Body of pancreas (tissue), 4 donors: ENCODE data around the gene NIBAN1. TPM values are rescaled to one million over a fixed set of nuclear protein-coding genes. Genes with fewer than 3 reads are reported as not detected.

Experiments used
- ATAC-seq: fragments of 150-250 bp; one replicate; pipeline ENCODE4 v1.9.1; 2016
- DNase-seq, 4 donors: peaks; one replicate each; pipeline ENCODE4 v3.0.0-alpha.2; 2019
- H3K27ac ChIP-seq, 4 donors: fragments of 200-600 bp; sonication (generic); 1 replicate in 3 of 4; 2 replicates in 1 of 4; pipeline versions ENCODE4 v1.5.1 to v1.6.1; 2016 to 2019; ENCODE audit warnings: mild to moderate bottlenecking in 1 of 4, mixed read lengths in 1 of 4, moderate library complexity in 1 of 4
- H3K27me3 ChIP-seq, 2 donors: fragments of 200-600 bp; sonication (generic); one replicate each; pipeline ENCODE4 v1.6.0; 2016; ENCODE audit warnings: mild to moderate bottlenecking in 1 of 2
- H3K36me3 ChIP-seq, 2 donors: fragments of 200-600 bp; sonication (generic); replicated peaks in 1 of 2; 2 replicates each; pipeline ENCODE4 v1.5.1; 2016; ENCODE audit warnings: low read depth in 2 of 2; ENCODE audit not compliant: insufficient read depth in 1 of 2
- H3K4me1 ChIP-seq: fragments of 200-600 bp; sonication (generic); one replicate; pipeline ENCODE4 v1.6.0; 2016
- H3K4me3 ChIP-seq, 2 donors: fragments of 200-600 bp; sonication (generic); 1 replicate in 1 of 2; 2 replicates in 1 of 2; pipeline ENCODE4 v1.5.1; 2016 to 2019
- H3K9me3 ChIP-seq, 3 donors: fragments of 200-600 bp; sonication (generic); 1 replicate in 2 of 3; 2 replicates in 1 of 3; pipeline ENCODE4 v1.5.1; 2016
- POLR2A ChIP-seq, 3 donors: fragments of 450-650 bp; IDR thresholded peaks; one replicate each; pipeline ENCODE4 v1.6.1; 2016; ENCODE audit warnings: antibody characterized with exemption in 3 of 3, mild to moderate bottlenecking in 2 of 3
- WGBS, 2 donors: methylation state at CpG; one replicate each; pipeline ENCODE4 v1.1.5; 2017; 5-methylcytosine and 5-hydroxymethylcytosine counted together
- intact Hi-C: fragments of 100-400 bp; cut with DNase I; formaldehyde crosslinking; loops from one replicate; pipeline ENCODE4 v1.15.1; 2023
- total RNA-seq, 2 donors: library from RNA; depleted of rRNA; stranded (reverse); fragments of >200 nt; gene quantifications; one replicate each; pipeline ENCODE4 v1.1.0, GENCODE V29; 2016
- TF ChIP-seq, protein P1 (sequence below), 7 experiments: fragments of 450-650 bp in 4 of 7; fragments of 200-600 bp in 3 of 7; sonication (generic) in 3 of 7; IDR thresholded peaks; one replicate each; pipeline ENCODE4 v1.5.1; 2016 to 2019; ENCODE audit warnings: antibody characterized with exemption in 7 of 7

Gene NIBAN1
- total RNA-seq, 2 donors from 2014 or later, result 51.1 to 59.7 TPM

DNA sequence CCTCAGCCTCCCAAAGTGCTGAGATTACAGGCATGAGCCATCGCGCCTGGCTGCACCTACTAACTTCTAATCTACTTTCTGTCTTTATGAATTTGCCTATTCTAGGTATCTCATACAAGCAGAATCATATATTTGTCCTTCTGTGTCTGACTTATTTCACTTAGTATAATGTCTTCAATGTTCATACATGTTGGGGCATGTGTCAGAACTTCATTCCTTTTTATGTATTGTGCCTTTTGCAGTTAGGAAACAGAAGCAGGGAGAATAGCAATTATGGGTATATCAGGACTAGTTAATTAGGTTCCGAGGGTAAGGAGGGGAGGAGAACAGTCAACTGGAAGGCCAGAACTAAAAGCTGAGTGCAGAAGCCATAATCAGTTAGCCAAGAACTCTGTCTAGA is 18.0 kb upstream of the NIBAN1 start:
- 94% methylated on average over 3 of the region's 3 CpGs for WGBS, 2 donors
- no peak overlapping the region for H3K27ac ChIP-seq
- no peak for ATAC-seq
- H3K4me1 ChIP-seq, result no peaks in the 10 kb centered on the region
- H3K27me3 ChIP-seq, result no peaks in the 10 kb centered on the region
- H3K9me3 ChIP-seq, result no peaks in the 10 kb centered on the region
- no peak for DNase-seq
- intact Hi-C loops, result no loop called here
- H3K36me3 ChIP-seq, result no peaks in the 10 kb centered on the region
- no peak overlapping the region for H3K4me3 ChIP-seq
- TF ChIP-seq, protein P1, sequence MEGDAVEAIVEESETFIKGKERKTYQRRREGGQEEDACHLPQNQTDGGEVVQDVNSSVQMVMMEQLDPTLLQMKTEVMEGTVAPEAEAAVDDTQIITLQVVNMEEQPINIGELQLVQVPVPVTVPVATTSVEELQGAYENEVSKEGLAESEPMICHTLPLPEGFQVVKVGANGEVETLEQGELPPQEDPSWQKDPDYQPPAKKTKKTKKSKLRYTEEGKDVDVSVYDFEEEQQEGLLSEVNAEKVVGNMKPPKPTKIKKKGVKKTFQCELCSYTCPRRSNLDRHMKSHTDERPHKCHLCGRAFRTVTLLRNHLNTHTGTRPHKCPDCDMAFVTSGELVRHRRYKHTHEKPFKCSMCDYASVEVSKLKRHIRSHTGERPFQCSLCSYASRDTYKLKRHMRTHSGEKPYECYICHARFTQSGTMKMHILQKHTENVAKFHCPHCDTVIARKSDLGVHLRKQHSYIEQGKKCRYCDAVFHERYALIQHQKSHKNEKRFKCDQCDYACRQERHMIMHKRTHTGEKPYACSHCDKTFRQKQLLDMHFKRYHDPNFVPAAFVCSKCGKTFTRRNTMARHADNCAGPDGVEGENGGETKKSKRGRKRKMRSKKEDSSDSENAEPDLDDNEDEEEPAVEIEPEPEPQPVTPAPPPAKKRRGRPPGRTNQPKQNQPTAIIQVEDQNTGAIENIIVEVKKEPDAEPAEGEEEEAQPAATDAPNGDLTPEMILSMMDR (IDR thresholded peaks at IDR 0.05), result no peak
- TF ChIP-seq POLR2A (IDR thresholded peaks at IDR 0.05), result no peak

DNA sequence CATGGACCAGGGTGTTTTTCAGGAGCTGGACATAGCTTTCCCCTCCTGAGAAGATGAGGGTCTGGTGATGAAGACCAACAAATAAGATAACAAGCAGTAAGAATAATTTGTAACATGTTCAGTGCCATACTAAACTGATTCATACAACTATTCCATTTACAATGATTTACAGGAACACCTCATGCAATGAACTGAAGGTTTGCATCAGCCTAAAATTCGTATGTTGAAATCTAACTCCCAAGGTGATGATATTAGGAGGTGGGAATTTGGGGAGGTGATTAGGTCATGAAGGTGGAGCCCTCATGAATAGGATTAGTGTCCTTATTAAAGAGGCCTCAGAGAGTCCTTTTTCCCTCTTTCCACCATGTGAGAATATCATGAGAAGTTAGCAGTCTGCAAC is 15.9 kb upstream of the NIBAN1 start:
- WGBS, 2 donors, result 40 to 82% methylated on average over 1 of the region's 1 CpG

DNA sequence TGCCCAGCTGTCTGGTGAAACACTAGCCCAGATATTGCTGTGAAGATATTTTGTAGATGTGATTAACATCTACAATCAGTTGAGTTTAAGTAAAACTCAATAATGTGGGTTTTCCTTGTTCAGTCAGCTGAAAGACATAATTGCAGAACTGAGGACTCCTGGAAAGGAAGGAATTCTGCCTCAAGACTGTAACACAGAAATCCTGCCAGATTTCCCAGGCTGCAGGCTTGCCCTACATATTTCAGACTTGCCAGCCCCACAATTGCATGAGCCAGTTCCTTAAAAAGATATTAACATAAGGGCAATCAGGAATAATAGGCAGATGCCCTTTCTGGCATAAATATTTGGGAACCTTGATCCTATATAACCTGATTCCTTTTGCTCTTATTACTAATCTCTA is 14.2 kb upstream of the NIBAN1 start:
- Histone ChIP-seq H3K9me3 (no peaks in the 10 kb centered on the region), H3K36me3 (no peaks in the 10 kb centered on the region), H3K27ac (no peak overlapping the region), H3K4me3 (no peak overlapping the region), H3K27me3 (no peaks in the 10 kb centered on the region), H3K4me1 (no peaks in the 10 kb centered on the region)
- intact Hi-C loops, result no loop called here
- ATAC-seq (no peak), DNase-seq (no peak)
- TF ChIP-seq, protein P1 (IDR thresholded peaks at IDR 0.05), result no peak
- TF ChIP-seq POLR2A (IDR thresholded peaks at IDR 0.05), result no peak

More for the DNA sequence above, 15.9 kb upstream of the NIBAN1 start:
- Histone ChIP-seq H3K27ac (no peak overlapping the region), H3K36me3 (no peaks in the 10 kb centered on the region), H3K4me1 (no peaks in the 10 kb centered on the region), H3K27me3 (no peaks in the 10 kb centered on the region), H3K9me3 (no peaks in the 10 kb centered on the region), H3K4me3 (no peak overlapping the region)
- intact Hi-C loops, result no loop called here
- no peak for DNase-seq
- ATAC-seq, result no peak
- TF ChIP-seq, protein P1 (IDR thresholded peaks at IDR 0.05), result no peak
- no peak for TF ChIP-seq POLR2A (IDR thresholded peaks at IDR 0.05)

DNA sequence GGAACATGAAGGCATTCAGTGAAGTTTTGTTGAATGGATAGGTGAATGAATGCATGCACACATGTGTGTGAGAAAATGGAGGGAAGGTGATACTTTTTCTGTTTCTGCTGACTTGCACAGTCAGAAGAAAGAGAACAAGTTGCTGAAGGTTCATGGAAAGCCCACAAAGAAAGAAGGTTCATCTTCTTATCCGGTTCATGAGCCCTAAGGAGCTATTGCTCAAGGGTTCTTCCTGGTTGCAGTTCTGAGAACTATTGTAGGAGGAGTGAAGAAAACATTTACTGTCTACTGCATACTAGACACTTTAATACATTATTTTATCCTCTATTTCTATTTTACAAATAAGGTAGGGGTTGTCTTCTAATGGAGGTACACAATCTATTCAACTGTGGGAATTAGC is 13.4 kb upstream of the NIBAN1 start:
- WGBS, 2 donors, result 86 to 88% methylated on average over 1 of the region's 1 CpG
- intact Hi-C loops, result no loop called here
- H3K4me3 ChIP-seq, result no peak overlapping the region
- no peak for ATAC-seq
- TF ChIP-seq POLR2A (IDR thresholded peaks at IDR 0.05), result no peak
- TF ChIP-seq, protein P1 (IDR thresholded peaks at IDR 0.05), result no peak
- H3K9me3 ChIP-seq, result no peaks in the 10 kb centered on the region
- no peaks in the 10 kb centered on the region for H3K27me3 ChIP-seq
- no peaks in the 10 kb centered on the region for H3K4me1 ChIP-seq
- DNase-seq, result no peak
- no peak overlapping the region for H3K27ac ChIP-seq
- H3K36me3 ChIP-seq, result no peaks in the 10 kb centered on the region

DNA sequence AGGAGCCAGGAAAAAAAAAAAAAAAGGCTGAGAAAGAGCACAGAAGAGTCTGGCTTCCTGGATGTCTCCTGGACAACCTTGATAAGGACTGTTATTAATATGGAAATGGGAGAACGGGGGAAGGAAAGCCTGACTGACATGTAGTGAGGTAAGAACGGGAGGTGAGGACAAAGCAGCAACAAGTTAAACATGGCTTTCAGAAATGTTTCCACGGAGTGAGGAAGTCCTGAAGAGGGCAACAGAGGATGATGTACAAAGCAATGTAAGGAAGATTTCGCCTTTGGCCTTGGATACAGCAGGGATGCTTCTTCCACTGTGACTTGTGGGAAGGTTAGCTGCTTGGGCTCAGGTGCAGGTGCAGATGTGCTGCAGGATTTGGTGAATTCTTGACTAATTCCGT is 11.9 kb upstream of the NIBAN1 start:
- Histone ChIP-seq H3K9me3 (no peaks in the 10 kb centered on the region), H3K27ac (no peak overlapping the region), H3K4me1 (peaks cover 7% of the 10 kb centered on the region), H3K4me3 (no peak overlapping the region), H3K27me3 (no peaks in the 10 kb centered on the region), H3K36me3 (no peaks in the 10 kb centered on the region)
- ATAC-seq (no peak), DNase-seq (no peak)
- WGBS, 2 donors, result 40 to 45% methylated on average over 5 of the region's 5 CpGs
- intact Hi-C loops, result no loop called here
- no peak for TF ChIP-seq POLR2A (IDR thresholded peaks at IDR 0.05)
- TF ChIP-seq, protein P1 (IDR thresholded peaks at IDR 0.05), result no peak
